GM19193 (cell line): Measurements from ENCODE around the gene MAJIN.

ENCODE experiments used
- POLR2A ChIP-seq: IDR thresholded peaks from 4 replicates; pipeline ENCODE4 v1.6.1; 2011; ENCODE audit not compliant: insufficient read depth, insufficient read length; ENCODE audit errors: extremely low read depth

The MAJIN gene

DNA sequence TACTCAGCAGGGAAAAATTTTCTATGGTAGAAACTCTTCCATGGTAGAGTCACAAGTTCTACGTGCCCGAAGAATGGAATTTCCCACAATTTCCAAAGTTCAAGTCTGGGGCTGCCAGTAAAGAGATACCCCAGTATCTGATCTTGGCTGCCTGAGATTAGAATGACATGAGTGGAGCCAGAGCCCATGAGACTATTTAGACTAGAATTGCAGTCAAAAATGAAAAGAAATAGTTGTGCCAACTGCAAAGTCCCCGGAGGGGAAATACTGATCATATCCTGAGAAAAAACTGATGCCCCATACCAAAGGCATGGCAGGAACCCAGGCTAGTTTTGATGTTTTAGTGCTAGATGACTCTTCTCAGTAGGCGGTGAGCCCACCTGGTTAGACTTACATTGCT, 11.2 kb downstream of the MAJIN start:
- no peak for TF ChIP-seq POLR2A

GRCh38 chr11:64959498-64959897, 12.4 kb downstream of the MAJIN start:
- no peak for TF ChIP-seq POLR2A

GRCh38 chr11:64954201-64954600, 17.7 kb downstream of the MAJIN start:
- no peak for TF ChIP-seq POLR2A

GRCh38 chr11:64951529-64951928, 20.4 kb downstream of the MAJIN start:
- no peak for TF ChIP-seq POLR2A

DNA sequence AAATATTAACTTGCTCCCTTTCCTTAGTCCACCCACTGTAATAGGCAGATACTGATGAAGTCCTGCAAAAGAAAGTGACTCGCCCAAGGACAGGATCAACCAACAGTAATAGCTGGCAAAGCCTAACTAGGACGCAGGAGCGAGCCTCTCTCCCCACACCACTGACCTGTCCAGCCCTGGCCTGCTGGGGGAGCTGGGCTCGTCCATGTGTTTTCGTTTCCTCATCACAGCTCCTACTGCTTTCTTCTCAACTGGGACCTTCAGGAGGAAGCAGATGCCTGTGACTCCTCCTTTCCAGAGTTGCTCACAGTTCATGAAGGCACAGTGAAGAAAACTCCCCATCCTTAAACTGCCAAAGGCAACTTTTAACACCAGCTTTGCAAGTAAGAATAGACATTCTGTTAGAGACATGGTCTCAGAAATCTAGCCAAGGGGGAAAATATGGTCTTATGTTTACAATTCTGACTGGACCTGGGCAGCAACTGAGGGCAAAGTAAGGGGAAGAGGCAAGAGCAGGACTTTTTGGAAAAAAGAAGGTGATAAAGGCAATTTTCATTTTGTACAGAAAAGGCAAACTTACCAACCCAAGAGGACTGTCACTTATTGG, 24.6 kb downstream of the MAJIN start:
- TF ChIP-seq POLR2A = no peak

- no peak for TF ChIP-seq POLR2A
Observed at GRCh38 chr11:64936539-64936938, 35.4 kb downstream of the MAJIN start.

GRCh38 chr11:64935359-64936081, 36.4 kb downstream of the MAJIN start, which contains the start of gene GPHA2:
TSS of gene GPHA2 (minus strand) at chr11:64935893. CDS start at chr11:64935460, 433 bp downstream.
- TF ChIP-seq POLR2A = no peak

DNA sequence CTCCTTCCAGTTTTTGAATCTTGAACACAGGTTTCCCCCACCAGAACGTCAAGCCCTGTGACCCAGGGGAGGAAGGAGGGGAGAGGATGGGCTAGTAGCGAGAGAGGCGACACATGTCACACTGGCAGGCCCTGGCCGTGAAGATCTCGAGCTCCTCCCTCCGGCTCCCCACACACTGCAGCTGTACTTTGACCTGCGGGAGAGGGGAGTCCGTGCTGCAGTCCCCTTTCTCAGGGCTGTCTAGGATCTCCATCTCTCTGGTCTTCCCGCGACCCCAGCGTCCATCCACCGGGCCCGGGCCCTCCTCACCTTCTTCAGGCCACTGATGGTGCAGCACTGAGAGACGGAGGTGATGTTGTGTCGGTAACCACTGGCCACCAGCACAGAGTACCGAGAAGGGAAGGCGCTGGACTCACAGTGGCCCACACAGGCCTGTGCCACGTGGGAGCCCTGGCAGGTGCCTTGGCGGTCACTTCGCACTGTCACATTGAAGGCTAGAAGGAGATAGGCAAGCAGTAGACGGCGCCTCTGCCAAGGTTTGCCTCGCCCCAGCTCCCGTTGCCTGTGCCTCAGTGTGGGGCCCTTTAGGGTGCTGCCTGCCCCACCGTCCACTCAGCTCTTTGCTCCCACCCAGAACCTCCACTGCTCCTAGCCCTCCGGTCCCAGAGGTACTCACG, 37.1 kb downstream of the MAJIN start:
- no peak for TF ChIP-seq POLR2A

GRCh38 chr11:64933935-64934681, 37.8 kb downstream of the MAJIN start:
- TF ChIP-seq POLR2A = no peak

DNA sequence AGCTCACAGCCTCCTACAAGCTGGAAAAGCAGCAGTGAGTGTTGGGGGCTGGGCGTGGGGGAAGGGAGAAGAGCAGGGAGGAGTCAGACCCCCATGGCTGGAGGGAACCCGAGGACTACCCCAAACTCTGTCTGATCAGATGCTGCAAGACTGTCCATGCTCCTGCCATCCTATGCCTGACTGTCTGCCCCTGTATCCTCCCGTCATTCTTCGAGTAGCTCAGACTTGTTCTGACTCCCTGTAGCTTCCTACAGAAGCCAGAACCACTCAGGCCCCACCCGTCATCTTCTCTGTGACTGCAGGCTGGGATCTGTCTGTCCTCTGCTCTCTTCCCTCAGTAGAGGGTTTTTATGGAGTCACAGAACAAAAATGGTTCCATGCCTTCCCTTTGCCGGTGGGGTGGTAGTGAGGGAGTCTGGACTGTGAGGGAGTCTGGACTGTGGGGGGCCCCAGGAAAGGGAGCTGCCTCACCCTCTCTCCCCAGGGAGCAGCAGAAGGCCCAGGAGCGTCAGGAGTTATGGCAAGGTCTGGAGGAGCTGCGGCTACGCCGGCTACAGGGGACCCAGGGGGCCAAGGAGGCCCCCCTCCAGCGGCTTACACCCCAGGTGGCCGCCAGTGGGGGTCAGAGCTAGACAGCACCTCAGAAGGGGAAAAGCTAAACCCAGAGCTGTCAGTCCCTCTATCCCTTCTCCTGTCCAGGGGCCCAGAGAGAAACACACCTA, 38.5 kb downstream of the MAJIN start:
- TF ChIP-seq POLR2A = no peak

DNA sequence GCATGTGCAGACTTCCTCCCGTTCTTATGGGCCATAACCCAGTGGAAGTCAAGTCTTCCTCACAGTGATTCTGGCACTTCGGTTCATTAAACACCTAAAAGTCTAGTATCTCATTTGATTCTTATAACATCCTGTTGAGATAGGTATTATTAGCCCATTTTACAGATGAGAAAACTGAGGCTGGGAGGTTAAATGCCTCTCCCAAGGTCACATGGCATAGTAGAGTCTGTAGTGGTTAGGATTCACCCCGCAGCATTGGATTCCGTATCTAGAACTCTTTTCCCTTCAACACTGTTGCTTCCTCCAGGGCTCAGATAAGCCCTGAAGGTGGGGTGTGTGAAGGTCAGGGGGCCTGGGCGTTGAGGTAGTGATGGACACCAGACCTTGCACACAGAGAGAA, 39.6 kb downstream of the MAJIN start:
- TF ChIP-seq POLR2A = no peak

DNA sequence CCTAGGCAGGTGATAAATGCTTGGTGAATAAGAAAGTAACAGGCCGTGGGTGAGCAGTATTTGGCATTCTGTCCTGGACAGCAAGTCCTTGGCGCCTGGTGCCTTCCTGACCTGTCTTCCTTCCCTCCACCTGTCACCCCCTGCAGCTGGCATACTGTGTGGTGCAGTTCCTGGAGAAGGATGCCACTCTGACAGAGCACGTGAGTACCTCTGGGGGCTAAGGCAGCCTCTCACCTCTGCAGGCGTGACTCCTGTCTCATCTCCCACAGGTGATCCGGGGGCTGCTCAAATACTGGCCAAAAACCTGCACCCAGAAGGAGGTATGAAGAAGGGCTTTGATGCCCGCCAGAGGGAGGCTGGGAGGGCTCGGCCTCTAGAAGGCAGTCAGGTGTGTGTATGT, 40.6 kb downstream of the MAJIN start:
- TF ChIP-seq POLR2A = no peak

DNA sequence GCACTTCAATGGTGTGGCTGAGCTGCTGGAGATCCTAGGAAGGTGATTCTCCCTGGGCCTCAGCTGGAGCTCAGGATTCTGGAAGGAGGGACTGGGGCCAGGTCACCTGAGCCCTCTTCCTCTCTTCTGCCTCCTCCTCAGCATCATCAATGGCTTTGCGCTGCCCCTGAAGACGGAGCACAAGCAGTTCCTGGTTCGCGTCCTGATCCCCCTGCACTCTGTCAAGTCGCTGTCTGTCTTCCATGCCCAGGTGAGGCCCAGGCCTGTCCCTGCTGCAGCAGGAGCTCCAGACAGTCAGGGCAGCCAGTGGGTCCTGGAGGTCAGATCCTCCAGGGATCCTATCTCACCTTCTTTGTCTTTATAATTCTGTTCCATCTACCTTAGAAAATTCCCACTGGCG, 41.6 kb downstream of the MAJIN start:
- no peak for TF ChIP-seq POLR2A

DNA sequence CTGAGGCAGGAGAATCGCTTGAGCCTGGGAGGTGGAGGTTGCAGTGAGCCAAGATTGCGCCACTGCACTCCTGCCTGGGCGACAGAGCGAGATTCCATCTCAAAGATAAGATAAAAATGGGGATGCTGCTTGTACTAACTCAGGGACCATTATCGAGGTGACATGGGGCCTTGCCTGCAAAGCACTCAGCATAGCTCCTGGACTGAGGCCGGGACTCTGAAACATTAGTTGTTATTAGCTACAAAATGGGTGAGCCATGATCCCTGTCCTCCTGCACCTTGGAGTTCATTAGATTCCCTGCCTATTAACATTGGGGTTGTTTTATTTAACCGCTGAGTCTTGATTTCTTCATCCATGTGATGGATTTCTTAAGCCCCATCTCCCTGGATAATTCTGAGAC, 42.3 kb downstream of the MAJIN start:
- TF ChIP-seq POLR2A = no peak

DNA sequence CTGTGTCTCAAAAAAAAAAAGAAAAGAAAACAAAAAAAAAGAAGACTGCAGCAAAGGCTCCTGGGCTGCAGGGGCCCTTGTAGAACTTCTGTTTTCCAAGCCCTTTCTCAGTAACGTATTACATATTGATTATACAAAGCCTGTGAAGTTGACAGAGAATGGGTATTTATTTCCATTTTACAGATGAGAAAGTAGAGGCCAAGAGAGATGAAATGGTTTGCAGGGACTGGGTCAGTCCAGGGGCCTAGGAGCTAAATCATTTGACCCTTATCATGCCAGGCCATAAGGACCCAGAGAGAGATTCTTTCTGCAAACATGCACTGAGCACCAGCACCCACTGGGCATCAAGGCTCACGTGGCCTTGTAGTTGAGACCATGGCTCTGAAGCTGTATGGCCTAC, 43.0 kb downstream of the MAJIN start:
- no peak for TF ChIP-seq POLR2A
